Ascending aorta (tissue), 2 donors: ENCODE measurements around the gene NINL. TPM values are rescaled to one million over a fixed set of nuclear protein-coding genes. Genes with fewer than 3 reads are reported as not detected.

Experiments used
- DNase-seq, 2 donors: peaks; one replicate each; pipeline ENCODE4 v3.0.0-alpha.2; 2019; ENCODE audit warnings: low spot score in 2 of 2
- H3K27ac ChIP-seq, 2 donors: fragments of 200-600 bp; sonication (generic); one replicate each; pipeline ENCODE4 v1.5.1; 2016 to 2017; ENCODE audit warnings: mild to moderate bottlenecking in 1 of 2
- H3K27me3 ChIP-seq: fragments of 200-600 bp; sonication (generic); one replicate; pipeline ENCODE4 v1.5.1; 2017
- H3K36me3 ChIP-seq, 2 donors: fragments of 200-600 bp; sonication (generic); one replicate each; pipeline ENCODE4 v1.5.1; 2016
- H3K4me1 ChIP-seq, 2 donors: fragments of 200-600 bp; sonication (generic); one replicate each; pipeline ENCODE4 v1.5.1; 2016 to 2017; ENCODE audit warnings: mild to moderate bottlenecking in 1 of 2
- H3K4me3 ChIP-seq, 2 donors: fragments of 200-600 bp; sonication (generic); one replicate each; pipeline ENCODE4 v1.5.1; 2016 to 2017; ENCODE audit warnings: mild to moderate bottlenecking in 1 of 2
- H3K9me3 ChIP-seq, 2 donors: fragments of 200-600 bp; sonication (generic); one replicate each; pipeline ENCODE4 v1.5.1; 2016
- intact Hi-C: fragments of 100-400 bp; cut with DNase I; formaldehyde crosslinking; loops from one replicate; pipeline ENCODE4 v1.15.1; 2023
- total RNA-seq: library from RNA; depleted of rRNA; stranded (reverse); fragments of >200 nt; gene quantifications from one replicate; pipeline ENCODE4 v1.1.0, GENCODE V29; 2016
- TF ChIP-seq, protein P1 (sequence below), 3 experiments: fragments of 200-600 bp in 2 of 3; fragments of 450-650 bp in 1 of 3; sonication (generic) in 2 of 3; IDR thresholded peaks; one replicate each; pipeline ENCODE4 v1.5.1; 2016 to 2019; ENCODE audit warnings: antibody characterized with exemption in 3 of 3, mild to moderate bottlenecking in 1 of 3, moderate library complexity in 1 of 3

NINL gene
- total RNA-seq, 1 donor from 2014 or later, result 18.0 TPM

DNA sequence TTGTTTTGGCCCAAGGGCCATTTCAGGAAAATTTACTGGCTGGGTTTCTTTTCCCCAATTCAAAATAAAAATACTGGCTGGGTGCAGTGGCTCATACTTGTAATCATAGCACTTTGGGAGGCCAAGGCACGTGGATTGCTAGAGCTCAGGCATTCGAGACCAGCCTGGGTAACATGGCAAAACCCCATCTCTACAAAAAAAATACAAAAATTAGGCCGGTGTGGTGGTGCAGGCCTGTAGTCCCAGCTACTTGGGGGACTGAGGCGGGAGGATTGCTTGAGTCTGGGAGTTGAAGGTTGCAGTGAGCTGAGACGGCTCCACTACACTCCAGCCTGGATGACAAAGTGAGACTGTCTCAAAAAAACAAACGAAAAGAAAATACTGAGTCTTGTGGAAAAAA lies 60.0 kb downstream of the NINL start:
- no peaks in the 10 kb centered on the region for H3K9me3 ChIP-seq
- DNase-seq, result no peak
- no peaks in the 10 kb centered on the region for H3K27me3 ChIP-seq
- peaks cover 4 to 9% of the 10 kb centered on the region in 2 donors for H3K36me3 ChIP-seq
- H3K4me1 ChIP-seq, result peaks cover 8 to 15% of the 10 kb centered on the region in 2 donors
- intact Hi-C loops, result loop anchor here (2.0 kb wide), 1 partner anchor 16 kb away; no protein-coding TSS in a partner anchor
- H3K4me3 ChIP-seq, result peak overlapping the region in 1 of 2 donors; percentile 2
- TF ChIP-seq, protein P1, sequence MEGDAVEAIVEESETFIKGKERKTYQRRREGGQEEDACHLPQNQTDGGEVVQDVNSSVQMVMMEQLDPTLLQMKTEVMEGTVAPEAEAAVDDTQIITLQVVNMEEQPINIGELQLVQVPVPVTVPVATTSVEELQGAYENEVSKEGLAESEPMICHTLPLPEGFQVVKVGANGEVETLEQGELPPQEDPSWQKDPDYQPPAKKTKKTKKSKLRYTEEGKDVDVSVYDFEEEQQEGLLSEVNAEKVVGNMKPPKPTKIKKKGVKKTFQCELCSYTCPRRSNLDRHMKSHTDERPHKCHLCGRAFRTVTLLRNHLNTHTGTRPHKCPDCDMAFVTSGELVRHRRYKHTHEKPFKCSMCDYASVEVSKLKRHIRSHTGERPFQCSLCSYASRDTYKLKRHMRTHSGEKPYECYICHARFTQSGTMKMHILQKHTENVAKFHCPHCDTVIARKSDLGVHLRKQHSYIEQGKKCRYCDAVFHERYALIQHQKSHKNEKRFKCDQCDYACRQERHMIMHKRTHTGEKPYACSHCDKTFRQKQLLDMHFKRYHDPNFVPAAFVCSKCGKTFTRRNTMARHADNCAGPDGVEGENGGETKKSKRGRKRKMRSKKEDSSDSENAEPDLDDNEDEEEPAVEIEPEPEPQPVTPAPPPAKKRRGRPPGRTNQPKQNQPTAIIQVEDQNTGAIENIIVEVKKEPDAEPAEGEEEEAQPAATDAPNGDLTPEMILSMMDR (IDR thresholded peaks at IDR 0.05), result no peak
- H3K27ac ChIP-seq, result peak overlapping the region; percentile 68 to 88

DNA sequence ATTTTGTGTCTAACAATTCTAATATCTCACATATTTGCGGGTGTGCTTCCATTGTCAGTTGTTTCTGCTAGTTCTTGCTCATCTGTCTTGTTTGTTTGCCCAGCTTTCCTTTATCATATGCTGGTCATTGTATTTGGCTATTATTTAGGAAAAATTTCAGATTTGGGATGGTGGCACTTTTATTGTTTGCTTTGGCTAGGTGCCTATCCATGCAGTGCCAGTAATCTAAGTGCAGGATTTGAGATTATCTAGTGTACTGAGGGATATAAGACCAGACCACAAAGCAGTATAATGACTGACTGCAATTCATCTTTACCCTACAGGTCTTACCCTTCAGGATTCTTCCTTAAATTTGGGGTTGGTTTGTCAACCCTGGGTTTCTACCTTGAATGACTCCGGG lies 63.9 kb downstream of the NINL start:
- H3K4me3 ChIP-seq, result no peak overlapping the region
- DNase-seq, result no peak
- H3K9me3 ChIP-seq, result no peaks in the 10 kb centered on the region
- TF ChIP-seq, protein P1 (IDR thresholded peaks at IDR 0.05), result no peak
- intact Hi-C loops, result no loop called here
- H3K27me3 ChIP-seq, result no peaks in the 10 kb centered on the region
- peaks cover 15 to 20% of the 10 kb centered on the region in 2 donors for H3K36me3 ChIP-seq
- peaks cover 6 to 11% of the 10 kb centered on the region in 2 donors for H3K4me1 ChIP-seq
- no peak overlapping the region for H3K27ac ChIP-seq

DNA sequence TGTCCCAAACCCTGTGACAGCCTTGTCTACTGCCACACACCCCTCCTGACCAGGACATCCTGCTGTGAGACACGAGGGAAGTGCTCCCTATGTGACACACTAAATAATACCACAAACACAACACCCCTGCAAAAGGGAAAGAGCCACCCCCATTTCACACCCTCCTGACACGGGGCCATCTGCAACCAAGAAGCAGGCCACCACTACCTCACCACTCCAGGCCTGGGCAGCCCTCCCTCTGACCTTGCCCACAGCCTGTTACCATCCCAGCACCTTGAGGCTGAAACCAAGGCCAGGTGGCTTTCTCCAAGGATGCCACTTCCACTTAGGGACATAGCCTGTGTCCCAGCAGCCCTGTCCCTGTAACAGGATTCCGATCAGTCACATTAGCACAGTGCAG lies 68.2 kb downstream of the NINL start:
- H3K36me3 ChIP-seq, result peaks cover 33 to 50% of the 10 kb centered on the region in 2 donors
- no peak for DNase-seq

DNA sequence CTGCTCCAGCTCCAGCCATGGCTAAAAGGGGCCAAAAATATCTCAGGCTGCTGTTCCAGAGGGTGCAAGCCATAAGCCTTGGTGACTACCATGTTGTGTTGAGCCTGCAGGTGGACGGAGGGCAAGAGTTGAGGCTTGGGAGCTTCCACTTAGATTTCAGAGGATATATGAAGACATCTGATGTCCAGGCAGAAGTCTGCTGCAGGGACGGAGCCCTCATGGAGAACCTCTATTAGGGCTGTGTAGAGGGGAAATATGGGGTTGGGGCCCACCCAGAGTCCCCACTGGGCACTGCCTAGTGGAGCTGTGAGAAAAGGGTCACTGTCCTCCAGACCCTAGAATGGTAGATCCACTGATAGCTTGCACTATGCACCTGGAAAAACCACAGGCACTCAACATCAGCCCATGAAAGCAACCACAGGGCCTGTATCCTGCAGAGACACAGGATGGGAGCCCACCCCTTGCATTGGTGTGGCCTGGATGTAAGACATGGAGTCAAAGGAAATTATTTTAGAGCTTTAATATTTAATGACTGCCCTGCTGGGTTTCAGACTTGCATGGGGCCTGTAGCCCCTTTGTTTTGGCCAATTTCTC lies 70.5 kb downstream of the NINL start:
- Histone ChIP-seq H3K36me3 (peaks cover 52 to 72% of the 10 kb centered on the region in 2 donors), H3K9me3 (peaks cover 6 to 12% of the 10 kb centered on the region in 2 donors), H3K4me3 (no peak overlapping the region), H3K27ac (no peak overlapping the region), H3K27me3 (no peaks in the 10 kb centered on the region), H3K4me1 (no peaks in the 10 kb centered on the region)
- DNase-seq, result no peak
- TF ChIP-seq, protein P1 (IDR thresholded peaks at IDR 0.05), result no peak
- intact Hi-C loops, result no loop called here

More for the DNA sequence above, 68.2 kb downstream of the NINL start:
- Histone ChIP-seq H3K27ac (no peak overlapping the region), H3K4me3 (no peak overlapping the region), H3K4me1 (no peaks in the 10 kb centered on the region), H3K9me3 (peaks cover 6 to 12% of the 10 kb centered on the region in 2 donors), H3K27me3 (no peaks in the 10 kb centered on the region)
- TF ChIP-seq, protein P1 (IDR thresholded peaks at IDR 0.05), result no peak
- intact Hi-C loops, result no loop called here

DNA sequence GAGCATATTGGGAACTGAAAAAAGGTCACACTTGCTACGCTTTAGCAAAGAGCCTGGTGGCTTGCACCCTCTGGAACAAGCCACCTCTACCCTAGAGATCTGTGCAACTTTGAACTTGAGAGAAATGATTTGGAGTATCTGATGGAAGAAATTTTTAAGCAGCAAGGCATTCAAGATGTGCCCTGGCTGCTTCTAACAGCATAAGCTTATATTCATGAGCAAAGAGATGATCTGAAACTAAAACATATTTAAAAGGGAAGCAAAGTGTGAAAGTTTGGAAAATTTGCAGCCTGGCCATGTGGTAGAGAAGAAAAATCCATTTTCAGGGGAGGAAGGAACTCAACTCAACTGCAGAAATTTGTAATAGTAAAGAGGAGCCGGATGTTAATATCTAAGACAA lies 71.1 kb downstream of the NINL start:
- no peak for DNase-seq
- Histone ChIP-seq H3K27me3 (no peaks in the 10 kb centered on the region), H3K27ac (no peak overlapping the region), H3K4me1 (no peaks in the 10 kb centered on the region), H3K4me3 (no peak overlapping the region), H3K36me3 (peaks cover 59 to 79% of the 10 kb centered on the region in 2 donors), H3K9me3 (peaks cover 6 to 12% of the 10 kb centered on the region in 2 donors)
- TF ChIP-seq, protein P1 (IDR thresholded peaks at IDR 0.05), result no peak
- intact Hi-C loops, result no loop called here
